HCT116 (cell line): ENCODE measurements around the gene ARID5B. TPM values are rescaled to one million over a fixed set of nuclear protein-coding genes. Genes with fewer than 3 reads are reported as not detected.

ENCODE experiments used
- ATAC-seq: fragments of 200-7000 bp; cut with Tn5 transposase; 2 replicates; pipeline ENCODE4 v1.9.1; 2020; ENCODE audit warnings: mild to moderate bottlenecking, moderate library complexity
- BruUV-seq: library from RNA; stranded (reverse); fragments of 400-500 nt; replicated peaks from 2 replicates; lab custom pipeline; 2021; lab: Mats Ljungman, UMichigan
- CTCF ChIA-PET: fragments of 300-600 bp; sonication (Branson Sonifier 250); formaldehyde crosslinking; loops from one replicate; lab custom pipeline; 2021; ENCODE audit warnings: antibody characterized with exemption; lab: Charles Lee
- POLR2A ChIA-PET: fragments of 300-600, 350-600 bp; sonication (Branson Sonifier 250); formaldehyde crosslinking; loops from one replicate; lab custom pipeline; 2021; ENCODE audit warnings: antibody characterized with exemption; lab: Charles Lee
- RAD21 ChIA-PET, 2 experiments: fragments of 300-600 bp; sonication (Branson Sonifier 250); formaldehyde crosslinking; loops; one replicate each; lab custom pipeline; 2023; ENCODE audit warnings: low total read pairs in 2 of 2; ENCODE audit not compliant: uncharacterized antibody in 2 of 2, unreplicated experiment in 2 of 2, low non-redundant PET in 1 of 2; lab: Charles Lee
- DNase-seq: peaks from one replicate; pipeline ENCODE4 v3.0.0-alpha.2; 2010; ENCODE audit warnings: low read depth, low spot score
- H2AFZ ChIP-seq: fragments of 200-600 bp; shearing (Covaris generic), sonication (generic); 2 replicates; pipeline ENCODE4 v1.6.1; 2017; ENCODE audit warnings: low read depth, mixed run types, mixed read lengths, antibody characterized with exemption, low read length; ENCODE audit not compliant: poor library complexity, severe bottlenecking
- H3K27ac ChIP-seq: 2 replicates; pipeline ENCODE4 v1.5.1; 2012; ENCODE audit warnings: low read depth, low read length
- H3K27me3 ChIP-seq: fragments of 200-600 bp; sonication (generic); 2 replicates; pipeline ENCODE4 v1.6.1; 2016; ENCODE audit warnings: mixed run types, low read length, mixed read lengths; ENCODE audit not compliant: insufficient read depth
- H3K36me3 ChIP-seq, 2 experiments: fragments of 200-500 bp in 1 of 2; fragments of 200-600 bp in 1 of 2; sonication (Bioruptor generic) in 1 of 2; sonication (generic) in 1 of 2; 2 replicates each; pipeline versions ENCODE4 v1.5.1 to v1.6.1; 2014 to 2016; ENCODE audit warnings: low read length in 2 of 2, inconsistent platforms in 1 of 2, mixed read lengths in 1 of 2, mixed run types in 1 of 2; ENCODE audit not compliant: insufficient read depth in 2 of 2, control insufficient read depth in 1 of 2
- H3K4me1 ChIP-seq, 2 experiments: fragments of 200-600 bp in 1 of 2; sonication (generic) in 1 of 2; 2 replicates each; pipeline versions ENCODE4 v1.5.1 to v1.6.1; 2012 to 2017; ENCODE audit warnings: low read length in 2 of 2, inconsistent platforms in 1 of 2, mild to moderate bottlenecking in 1 of 2, mixed read lengths in 1 of 2, mixed run types in 1 of 2, moderate library complexity in 1 of 2; ENCODE audit not compliant: insufficient read depth in 2 of 2, control insufficient read depth in 1 of 2
- H3K4me2 ChIP-seq: fragments of 200-600 bp; sonication (generic); 2 replicates; pipeline ENCODE4 v1.6.1; 2017; ENCODE audit warnings: mixed run types, low read length, mixed read lengths
- H3K4me3 ChIP-seq, 2 experiments: fragments of 200-600 bp in 1 of 2; sonication (generic) in 1 of 2; replicated peaks in 1 of 2; 2 replicates each; pipeline ENCODE4 v1.5.1; 2011 to 2016; ENCODE audit warnings: low read length in 2 of 2, control low read depth in 1 of 2, low read depth in 1 of 2, mild to moderate bottlenecking in 1 of 2, mixed read lengths in 1 of 2, mixed run types in 1 of 2
- H3K79me2 ChIP-seq: fragments of 200-600 bp; sonication (generic); 2 replicates; pipeline ENCODE4 v1.6.1; 2017; ENCODE audit warnings: mild to moderate bottlenecking, mixed run types, low read length, moderate library complexity, mixed read lengths; ENCODE audit not compliant: insufficient read depth
- H3K9ac ChIP-seq: fragments of 200-600 bp; sonication (generic); 2 replicates; pipeline ENCODE4 v1.6.1; 2016; ENCODE audit warnings: low read length, mixed read lengths
- H3K9me2 ChIP-seq: fragments of 200-600 bp; sonication (generic), shearing (Covaris generic); 2 replicates; pipeline ENCODE4 v1.6.1; 2017; ENCODE audit warnings: mixed run types, mild to moderate bottlenecking, moderate library complexity; ENCODE audit not compliant: insufficient read depth
- H3K9me3 ChIP-seq, 2 experiments: fragments of 200-500 bp in 1 of 2; fragments of 200-600 bp in 1 of 2; sonication (Bioruptor generic) in 1 of 2; sonication (generic) in 1 of 2; 2 replicates each; pipeline ENCODE4 v1.6.1; 2014 to 2017; ENCODE audit warnings: low read length in 2 of 2, mixed read lengths in 2 of 2, inconsistent platforms in 1 of 2, low read depth in 1 of 2, mild to moderate bottlenecking in 1 of 2, mixed run types in 1 of 2, moderate library complexity in 1 of 2; ENCODE audit not compliant: control insufficient read depth in 1 of 2, insufficient read depth in 1 of 2
- H4K20me1 ChIP-seq: fragments of 200-600 bp; sonication (generic), shearing (Covaris generic); 2 replicates; pipeline ENCODE4 v1.6.1; 2017; ENCODE audit warnings: mixed run types, mild to moderate bottlenecking, moderate library complexity; ENCODE audit not compliant: insufficient read depth
- intact Hi-C: fragments of 100-400 bp; cut with micrococcal nuclease; formaldehyde crosslinking; loops from 2 replicates; pipeline ENCODE4 v1.10.0; 2022
- total RNA-seq: library from RNA; stranded (reverse); gene quantifications from one replicate; pipeline ENCODE4 v1.2.1, GENCODE V29; 2021; ENCODE audit not compliant: unreplicated experiment
- TF ChIP-seq, protein P1 (sequence below): IDR thresholded peaks from 2 replicates; pipeline ENCODE4 v1.6.1; 2012
- TF ChIP-seq, protein P2 (sequence below): IDR thresholded peaks from 2 replicates; pipeline ENCODE4 v1.6.1; 2012; ENCODE audit warnings: low read depth

The ARID5B gene
- total RNA-seq, 1 experiment from 2014 or later = 4.7 TPM

GRCh38 chr10:62075912-62076311 is 174.4 kb downstream of the ARID5B start (continued):
- TF ChIP-seq, protein P1, sequence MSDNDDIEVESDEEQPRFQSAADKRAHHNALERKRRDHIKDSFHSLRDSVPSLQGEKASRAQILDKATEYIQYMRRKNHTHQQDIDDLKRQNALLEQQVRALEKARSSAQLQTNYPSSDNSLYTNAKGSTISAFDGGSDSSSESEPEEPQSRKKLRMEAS = no peak
- TF ChIP-seq, protein P2, sequence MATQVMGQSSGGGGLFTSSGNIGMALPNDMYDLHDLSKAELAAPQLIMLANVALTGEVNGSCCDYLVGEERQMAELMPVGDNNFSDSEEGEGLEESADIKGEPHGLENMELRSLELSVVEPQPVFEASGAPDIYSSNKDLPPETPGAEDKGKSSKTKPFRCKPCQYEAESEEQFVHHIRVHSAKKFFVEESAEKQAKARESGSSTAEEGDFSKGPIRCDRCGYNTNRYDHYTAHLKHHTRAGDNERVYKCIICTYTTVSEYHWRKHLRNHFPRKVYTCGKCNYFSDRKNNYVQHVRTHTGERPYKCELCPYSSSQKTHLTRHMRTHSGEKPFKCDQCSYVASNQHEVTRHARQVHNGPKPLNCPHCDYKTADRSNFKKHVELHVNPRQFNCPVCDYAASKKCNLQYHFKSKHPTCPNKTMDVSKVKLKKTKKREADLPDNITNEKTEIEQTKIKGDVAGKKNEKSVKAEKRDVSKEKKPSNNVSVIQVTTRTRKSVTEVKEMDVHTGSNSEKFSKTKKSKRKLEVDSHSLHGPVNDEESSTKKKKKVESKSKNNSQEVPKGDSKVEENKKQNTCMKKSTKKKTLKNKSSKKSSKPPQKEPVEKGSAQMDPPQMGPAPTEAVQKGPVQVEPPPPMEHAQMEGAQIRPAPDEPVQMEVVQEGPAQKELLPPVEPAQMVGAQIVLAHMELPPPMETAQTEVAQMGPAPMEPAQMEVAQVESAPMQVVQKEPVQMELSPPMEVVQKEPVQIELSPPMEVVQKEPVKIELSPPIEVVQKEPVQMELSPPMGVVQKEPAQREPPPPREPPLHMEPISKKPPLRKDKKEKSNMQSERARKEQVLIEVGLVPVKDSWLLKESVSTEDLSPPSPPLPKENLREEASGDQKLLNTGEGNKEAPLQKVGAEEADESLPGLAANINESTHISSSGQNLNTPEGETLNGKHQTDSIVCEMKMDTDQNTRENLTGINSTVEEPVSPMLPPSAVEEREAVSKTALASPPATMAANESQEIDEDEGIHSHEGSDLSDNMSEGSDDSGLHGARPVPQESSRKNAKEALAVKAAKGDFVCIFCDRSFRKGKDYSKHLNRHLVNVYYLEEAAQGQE = no peak
- TF ChIP-seq, all 23 proteins: peak for 0

DNA sequence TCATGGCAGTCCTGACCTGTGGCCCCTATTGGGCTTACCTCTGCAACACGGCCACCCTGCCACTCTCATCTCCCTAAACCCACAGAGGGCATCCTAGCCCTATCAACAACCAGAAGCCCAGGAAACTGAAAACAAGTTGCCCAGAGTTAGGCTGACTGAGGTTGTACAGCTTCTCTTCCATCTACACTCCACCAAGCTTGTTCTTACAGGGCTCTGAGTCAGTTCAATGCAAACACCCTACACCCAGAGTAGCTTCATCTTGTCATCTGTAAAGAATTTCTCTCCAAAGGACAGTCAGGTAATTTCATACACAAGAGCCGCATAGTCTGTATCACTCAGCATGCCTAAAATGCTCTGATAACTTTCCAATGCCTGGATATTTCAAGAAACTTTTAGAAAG is 175.4 kb downstream of the ARID5B start:
- Histone ChIP-seq H3K4me1 (peaks cover 0 to 3% of the 10 kb centered on the region in 2 experiments; a peak in 1 of 4 replicates), H3K4me2 (no peak overlapping the region), H3K79me2 (no peaks in the 10 kb centered on the region), H4K20me1 (no peaks in the 10 kb centered on the region), H3K36me3 (no peaks in the 10 kb centered on the region), H3K27ac (no peak overlapping the region), H3K9me3 (no peaks in the 10 kb centered on the region), H3K9ac (no peak overlapping the region), H3K4me3 (no peak overlapping the region), H3K9me2 (no peaks in the 10 kb centered on the region), H2AFZ (no peak overlapping the region), H3K27me3 (no peaks in the 10 kb centered on the region)
- ATAC-seq (no peak), DNase-seq (no peak)
- intact Hi-C loops = no loop called here
- RAD21 ChIA-PET = no interaction called here
- TF ChIP-seq, protein P1 = no peak
- CTCF ChIA-PET = no interaction called here
- POLR2A ChIA-PET = no interaction called here
- no TSS peak for BruUV-seq
